NCI-H526 treated with DMSO at 0.1 percent for 48 hours (cell line): ENCODE measurements around the gene RGS19.

Experiments
- DNase-seq: peaks from one replicate; lab custom pipeline; 2025; lab: John Stamatoyannopoulos, UW

RGS19 gene

GRCh38 chr20:64076061-64076997, 3.0 kb downstream of the RGS19 start:
- no peak for DNase-seq

GRCh38 chr20:64075556-64075955, 3.8 kb downstream of the RGS19 start:
- DNase-seq, result no peak

GRCh38 chr20:64074963-64075362, 4.4 kb downstream of the RGS19 start:
- no peak for DNase-seq

- DNase-seq, result no peak
Observed at GRCh38 chr20:64074184-64074789, 5.0 kb downstream of the RGS19 start.

- DNase-seq, result no peak
Observed at GRCh38 chr20:64073476-64074183, 5.7 kb downstream of the RGS19 start.

GRCh38 chr20:64072498-64073063, 6.7 kb downstream of the RGS19 start:
- no peak for DNase-seq

- DNase-seq, result no peak
Observed at GRCh38 chr20:64071341-64072332, 7.7 kb downstream of the RGS19 start.

GRCh38 chr20:64070244-64070993, 8.9 kb downstream of the RGS19 start:
- no peak for DNase-seq

GRCh38 chr20:64069614-64070243, 9.6 kb downstream of the RGS19 start:
- DNase-seq, result no peak

GRCh38 chr20:64069209-64069613, 10.1 kb downstream of the RGS19 start:
- DNase-seq, result no peak

- DNase-seq, result no peak
Observed at GRCh38 chr20:64068386-64069208, 10.7 kb downstream of the RGS19 start.

- no peak for DNase-seq
Observed at GRCh38 chr20:64067733-64068307, 11.5 kb downstream of the RGS19 start.

- DNase-seq, result no peak
Observed at GRCh38 chr20:64067005-64067632, 12.2 kb downstream of the RGS19 start.

- no peak for DNase-seq
Observed at GRCh38 chr20:64065974-64066343, 13.4 kb downstream of the RGS19 start.

GRCh38 chr20:64065062-64065973, 14.0 kb downstream of the RGS19 start:
- DNase-seq, result no peak

- DNase-seq, result no peak
Observed at GRCh38 chr20:64064145-64064698, 15.1 kb downstream of the RGS19 start.
